K562 (cell line): Measurements from ENCODE around the gene SRRT. TPM values are rescaled to one million over a fixed set of nuclear protein-coding genes. Genes with fewer than 3 reads are reported as not detected.

ENCODE experiments used
- BRD9 ChIP-seq: fragments of 450-650 bp; IDR thresholded peaks from 2 replicates; pipeline ENCODE4 v1.6.1; 2018; ENCODE audit warnings: low read depth; ENCODE audit not compliant: partially characterized antibody
- ERF ChIP-seq: fragments of 450-650 bp; formaldehyde crosslinking; IDR thresholded peaks from 2 replicates; pipeline ENCODE4 v1.4.0; 2020; ENCODE audit warnings: mild to moderate bottlenecking, mixed read lengths
- ESRRA ChIP-seq: fragments of 450-650 bp; IDR thresholded peaks from 2 replicates; pipeline ENCODE4 v1.6.1; 2014; ENCODE audit warnings: low read depth, mild to moderate bottlenecking, moderate library complexity, borderline replicate concordance
- GABPB1 ChIP-seq: sonication (generic); formaldehyde crosslinking; IDR thresholded peaks from 2 replicates; pipeline ENCODE4 v1.8.0; 2022; ENCODE audit warnings: mild to moderate bottlenecking, missing genetic modification reagents
- HNRNPK ChIP-seq: fragments of 200-400 bp; formaldehyde crosslinking; IDR thresholded peaks from one replicate; pipeline ENCODE4 v1.6.1; 2018; ENCODE audit warnings: mild to moderate bottlenecking, low read depth, low read length; ENCODE audit not compliant: poor library complexity, severe bottlenecking
- IRF2 ChIP-seq: sonication (generic); formaldehyde crosslinking; IDR thresholded peaks from 2 replicates; pipeline ENCODE4 v1.8.1; 2022; ENCODE audit warnings: mild to moderate bottlenecking, missing genetic modification reagents
- JUNB ChIP-seq: fragments of 450-650 bp; formaldehyde crosslinking; conservative IDR thresholded peaks from 2 replicates; pipeline ENCODE4 v1.4.0; 2020; ENCODE audit warnings: mild to moderate bottlenecking
- LEF1 ChIP-seq: fragments of 450-650 bp; IDR thresholded peaks from 2 replicates; pipeline ENCODE4 v1.6.1; 2016; ENCODE audit warnings: mild to moderate bottlenecking
- MTA2 ChIP-seq: fragments of 450-650 bp; IDR thresholded peaks from 2 replicates; pipeline ENCODE4 v1.6.1; 2016; ENCODE audit warnings: low read depth
- NFXL1 ChIP-seq: fragments of 450-650 bp; formaldehyde crosslinking; IDR thresholded peaks from 2 replicates; pipeline ENCODE4 v1.4.0; 2021; ENCODE audit warnings: mild to moderate bottlenecking
- NONO ChIP-seq, 2 experiments: fragments of 200-400 bp in 1 of 2; fragments of 450-650 bp in 1 of 2; formaldehyde crosslinking in 1 of 2; IDR thresholded peaks; 2 replicates each; pipeline ENCODE4 v1.6.1; 2017; ENCODE audit warnings: low read depth in 2 of 2, mild to moderate bottlenecking in 2 of 2, moderate library complexity in 2 of 2, low read length in 1 of 2
- NR3C1 ChIP-seq: sonication (generic); formaldehyde crosslinking; IDR thresholded peaks from 2 replicates; pipeline ENCODE4 v1.8.1; 2022; ENCODE audit warnings: missing genetic modification reagents
- POLR2AphosphoS2 ChIP-seq: IDR thresholded peaks from 2 replicates; pipeline ENCODE4 v1.6.1; 2012; ENCODE audit warnings: low read length, improper control_type of control experiment
- SREBF2 ChIP-seq: sonication (generic); formaldehyde crosslinking; IDR thresholded peaks from 2 replicates; pipeline ENCODE4 v1.4.0; 2020; ENCODE audit warnings: mild to moderate bottlenecking, missing genetic modification reagents
- ZNF165 ChIP-seq: fragments of 250-450 bp; sonication (Bioruptor Pico); IDR thresholded peaks from 2 replicates; pipeline ENCODE4 v1.4.0; 2020; ENCODE audit warnings: borderline replicate concordance
- ZNF175 ChIP-seq: fragments of 200-800 bp; sonication (Bioruptor generic); IDR thresholded peaks from 2 replicates; pipeline ENCODE4 v1.6.1; 2016; ENCODE audit warnings: low read depth, mild to moderate bottlenecking, missing genetic modification characterization, missing compliant biosample characterization
- ZNF668 ChIP-seq: fragments of 250-450 bp; sonication (Bioruptor Pico); IDR thresholded peaks from 2 replicates; pipeline ENCODE4 v1.8.0; 2022; ENCODE audit warnings: mild to moderate bottlenecking, inconsistent platforms
- polyA plus RNA-seq, 8 experiments: library from polyadenylated mRNA; depleted of rRNA in 4 of 8; stranded (reverse) in 5 of 8; unstranded in 3 of 8; fragments of >200 nt; fragmentation: Nextera tagmentation in 2 of 8; fragmentation: Illumina TruSeq in 1 of 8; extraction: Ambion mirVana in 2 of 8; extraction: Trizol in 1 of 8; gene quantifications; 2 replicates each; pipeline versions ENCODE4 v1.2.1 to v1.2.3, GENCODE V29; 2011 to 2014; ENCODE audit warnings: inconsistent platforms in 1 of 8, missing spikeins in 1 of 8
- total RNA-seq, 7 experiments: library from RNA; depleted of rRNA in 6 of 7; stranded (reverse); fragments of >200 nt in 6 of 7; fragmentation: Illumina TruSeq in 2 of 7; extraction: Trizol in 2 of 7; gene quantifications; 2 replicates each; pipeline versions ENCODE4 v1.2.1 to v1.2.3, GENCODE V29; 2011 to 2021; ENCODE audit warnings: low replicate concordance in 1 of 7
- TF ChIP-seq, protein P1 (sequence below), 2 experiments: fragments of 450-650 bp in 1 of 2; sonication (generic) in 1 of 2; formaldehyde crosslinking in 1 of 2; IDR thresholded peaks in 1 of 2; conservative IDR thresholded peaks in 1 of 2; 2 replicates each; pipeline versions ENCODE4 v1.6.1 to v1.8.1; 2016 to 2023; ENCODE audit warnings: mild to moderate bottlenecking in 2 of 2, moderate library complexity in 2 of 2, inconsistent platforms in 1 of 2, missing genetic modification reagents in 1 of 2
- TF ChIP-seq, protein P2 (sequence below): fragments of 250-450 bp; sonication (Bioruptor Pico); IDR thresholded peaks from 2 replicates; pipeline ENCODE4 v1.4.0; 2020; ENCODE audit warnings: mild to moderate bottlenecking, moderate library complexity
- TF ChIP-seq, protein P3 (sequence below), 3 experiments: fragments of 200-800 bp in 1 of 3; fragments of 250-450 bp in 1 of 3; fragments of 450-650 bp in 1 of 3; sonication (Bioruptor Pico) in 1 of 3; sonication (Bioruptor generic) in 1 of 3; formaldehyde crosslinking in 1 of 3; IDR thresholded peaks; 2 replicates each; pipeline versions ENCODE4 v1.6.1 to v1.8.0; 2016 to 2022; ENCODE audit warnings: mild to moderate bottlenecking in 2 of 3, missing genetic modification characterization in 2 of 3, missing compliant biosample characterization in 1 of 3, moderate library complexity in 1 of 3

Gene SRRT
- total and polyA plus RNA-seq, 9 of the 15 experiments (the other 6 are each of a cell fraction or from before 2014, with no cell fraction given): 10.3 to 263 (median 84.4) TPM

DNA sequence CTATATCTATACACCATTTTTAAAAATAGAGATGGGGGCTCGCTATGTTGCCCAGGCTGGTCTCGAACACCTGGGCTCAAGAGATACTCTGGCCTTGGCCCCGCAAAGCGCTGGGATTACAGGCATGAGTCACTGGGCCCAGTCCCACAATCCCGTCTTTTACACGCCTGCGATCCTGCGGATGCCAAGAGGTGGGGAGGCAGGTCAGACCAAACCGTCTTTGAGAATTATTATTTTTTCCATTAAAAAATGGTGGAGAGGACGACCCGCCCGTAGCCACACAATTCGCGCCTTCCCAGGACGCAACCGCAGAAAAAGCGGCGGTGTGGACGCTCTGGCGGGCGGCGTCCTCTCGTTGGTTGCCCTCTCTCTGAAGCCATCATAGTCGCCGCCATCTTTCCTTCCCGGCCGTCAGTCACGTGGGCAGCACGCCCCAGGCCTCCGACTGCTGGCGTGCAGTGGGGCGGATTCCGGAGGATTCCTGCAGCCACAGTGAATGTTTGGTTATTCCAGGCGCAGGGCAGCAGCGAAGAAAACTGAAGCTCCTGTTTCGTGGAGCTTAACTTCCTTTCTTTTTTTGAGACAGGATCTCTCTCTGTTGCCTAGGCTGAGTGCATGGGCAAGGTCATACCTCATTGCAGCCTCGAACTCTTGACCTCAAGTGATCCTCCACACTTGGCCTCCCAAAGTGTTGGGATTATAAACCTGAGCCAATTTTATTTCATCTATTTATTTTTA, 37.6 kb upstream of the SRRT start (continued):
- TF ChIP-seq, protein P1, sequence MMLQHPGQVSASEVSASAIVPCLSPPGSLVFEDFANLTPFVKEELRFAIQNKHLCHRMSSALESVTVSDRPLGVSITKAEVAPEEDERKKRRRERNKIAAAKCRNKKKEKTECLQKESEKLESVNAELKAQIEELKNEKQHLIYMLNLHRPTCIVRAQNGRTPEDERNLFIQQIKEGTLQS (IDR thresholded peaks at IDR 0.05): peak; percentile 85
- TF ChIP-seq, protein P1 (CRISPR knock-in tag; conservative IDR thresholded peaks at IDR 0.05): 0 out of 2 replicates have a peak, but pooled peaks have one; percentile 28
- no peak for TF ChIP-seq ERF (CRISPR knock-in tag)
- no peak for TF ChIP-seq SREBF2 (CRISPR knock-in tag)
- peak; percentile 68; the same call in 1 of the 2 replicates for TF ChIP-seq GABPB1 (CRISPR knock-in tag)
- no peak for TF ChIP-seq NR3C1
- TF ChIP-seq BRD9: peak; percentile 72
- TF ChIP-seq ESRRA: peak; percentile 93; the same call in 1 of the 2 replicates
- no peak for TF ChIP-seq IRF2 (CRISPR knock-in tag)
- no peak for TF ChIP-seq NFXL1 (CRISPR knock-in tag)
- peak in 1 of 2 experiments; percentile 27; a peak in 1 of 4 replicates for TF ChIP-seq NONO (IDR thresholded peaks at IDR 0.05; ENCODE audit: low read depth in 2 of 2, low read length in 1 of 2)
- TF ChIP-seq MTA2: no peak
- TF ChIP-seq, protein P2, sequence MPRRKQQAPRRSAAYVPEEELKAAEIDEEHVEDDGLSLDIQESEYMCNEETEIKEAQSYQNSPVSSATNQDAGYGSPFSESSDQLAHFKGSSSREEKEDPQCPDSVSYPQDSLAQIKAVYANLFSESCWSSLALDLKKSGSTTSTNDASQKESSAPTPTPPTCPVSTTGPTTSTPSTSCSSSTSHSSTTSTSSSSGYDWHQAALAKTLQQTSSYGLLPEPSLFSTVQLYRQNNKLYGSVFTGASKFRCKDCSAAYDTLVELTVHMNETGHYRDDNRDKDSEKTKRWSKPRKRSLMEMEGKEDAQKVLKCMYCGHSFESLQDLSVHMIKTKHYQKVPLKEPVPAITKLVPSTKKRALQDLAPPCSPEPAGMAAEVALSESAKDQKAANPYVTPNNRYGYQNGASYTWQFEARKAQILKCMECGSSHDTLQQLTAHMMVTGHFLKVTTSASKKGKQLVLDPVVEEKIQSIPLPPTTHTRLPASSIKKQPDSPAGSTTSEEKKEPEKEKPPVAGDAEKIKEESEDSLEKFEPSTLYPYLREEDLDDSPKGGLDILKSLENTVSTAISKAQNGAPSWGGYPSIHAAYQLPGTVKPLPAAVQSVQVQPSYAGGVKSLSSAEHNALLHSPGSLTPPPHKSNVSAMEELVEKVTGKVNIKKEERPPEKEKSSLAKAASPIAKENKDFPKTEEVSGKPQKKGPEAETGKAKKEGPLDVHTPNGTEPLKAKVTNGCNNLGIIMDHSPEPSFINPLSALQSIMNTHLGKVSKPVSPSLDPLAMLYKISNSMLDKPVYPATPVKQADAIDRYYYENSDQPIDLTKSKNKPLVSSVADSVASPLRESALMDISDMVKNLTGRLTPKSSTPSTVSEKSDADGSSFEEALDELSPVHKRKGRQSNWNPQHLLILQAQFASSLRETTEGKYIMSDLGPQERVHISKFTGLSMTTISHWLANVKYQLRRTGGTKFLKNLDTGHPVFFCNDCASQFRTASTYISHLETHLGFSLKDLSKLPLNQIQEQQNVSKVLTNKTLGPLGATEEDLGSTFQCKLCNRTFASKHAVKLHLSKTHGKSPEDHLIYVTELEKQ (CRISPR knock-in tag): no peak
- TF ChIP-seq, protein P3, sequence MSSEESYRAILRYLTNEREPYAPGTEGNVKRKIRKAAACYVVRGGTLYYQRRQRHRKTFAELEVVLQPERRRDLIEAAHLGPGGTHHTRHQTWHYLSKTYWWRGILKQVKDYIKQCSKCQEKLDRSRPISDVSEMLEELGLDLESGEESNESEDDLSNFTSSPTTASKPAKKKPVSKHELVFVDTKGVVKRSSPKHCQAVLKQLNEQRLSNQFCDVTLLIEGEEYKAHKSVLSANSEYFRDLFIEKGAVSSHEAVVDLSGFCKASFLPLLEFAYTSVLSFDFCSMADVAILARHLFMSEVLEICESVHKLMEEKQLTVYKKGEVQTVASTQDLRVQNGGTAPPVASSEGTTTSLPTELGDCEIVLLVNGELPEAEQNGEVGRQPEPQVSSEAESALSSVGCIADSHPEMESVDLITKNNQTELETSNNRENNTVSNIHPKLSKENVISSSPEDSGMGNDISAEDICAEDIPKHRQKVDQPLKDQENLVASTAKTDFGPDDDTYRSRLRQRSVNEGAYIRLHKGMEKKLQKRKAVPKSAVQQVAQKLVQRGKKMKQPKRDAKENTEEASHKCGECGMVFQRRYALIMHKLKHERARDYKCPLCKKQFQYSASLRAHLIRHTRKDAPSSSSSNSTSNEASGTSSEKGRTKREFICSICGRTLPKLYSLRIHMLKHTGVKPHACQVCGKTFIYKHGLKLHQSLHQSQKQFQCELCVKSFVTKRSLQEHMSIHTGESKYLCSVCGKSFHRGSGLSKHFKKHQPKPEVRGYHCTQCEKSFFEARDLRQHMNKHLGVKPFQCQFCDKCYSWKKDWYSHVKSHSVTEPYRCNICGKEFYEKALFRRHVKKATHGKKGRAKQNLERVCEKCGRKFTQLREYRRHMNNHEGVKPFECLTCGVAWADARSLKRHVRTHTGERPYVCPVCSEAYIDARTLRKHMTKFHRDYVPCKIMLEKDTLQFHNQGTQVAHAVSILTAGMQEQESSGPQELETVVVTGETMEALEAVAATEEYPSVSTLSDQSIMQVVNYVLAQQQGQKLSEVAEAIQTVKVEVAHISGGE (CRISPR knock-in tag; IDR thresholded peaks at IDR 0.05): peak in 1 of 3 experiments; percentile 66; a peak in 2 of 6 replicates
- no peak for TF ChIP-seq ZNF165 (CRISPR knock-in tag)
- TF ChIP-seq POLR2AphosphoS2: no peak
- TF ChIP-seq ZNF175 (CRISPR knock-in tag): no peak
- TF ChIP-seq JUNB (CRISPR knock-in tag): no peak
- TF ChIP-seq LEF1: peak; percentile 63
- TF ChIP-seq ZNF668 (CRISPR knock-in tag): peak; percentile 46; the same call in 1 of the 2 replicates
- no peak for TF ChIP-seq HNRNPK
